Stimulated activated CD4-positive, alpha-beta T cell treated with anti-CD3 and anti-CD28 coated beads, Interleukin-4, amount 100 ng/mL, for 1 hour (primary cell): Measurements from ENCODE around the gene GNMT.
"Not testable (repeated sequence)": the region's sequence is repeated elsewhere in the genome, so short reads cannot be mapped to it uniquely, and the experiment has no call there.

ENCODE experiments used
- DNase-seq: peaks from one replicate; pipeline ENCODE4 v3.0.0-alpha.2; 2020

The GNMT gene

DNA sequence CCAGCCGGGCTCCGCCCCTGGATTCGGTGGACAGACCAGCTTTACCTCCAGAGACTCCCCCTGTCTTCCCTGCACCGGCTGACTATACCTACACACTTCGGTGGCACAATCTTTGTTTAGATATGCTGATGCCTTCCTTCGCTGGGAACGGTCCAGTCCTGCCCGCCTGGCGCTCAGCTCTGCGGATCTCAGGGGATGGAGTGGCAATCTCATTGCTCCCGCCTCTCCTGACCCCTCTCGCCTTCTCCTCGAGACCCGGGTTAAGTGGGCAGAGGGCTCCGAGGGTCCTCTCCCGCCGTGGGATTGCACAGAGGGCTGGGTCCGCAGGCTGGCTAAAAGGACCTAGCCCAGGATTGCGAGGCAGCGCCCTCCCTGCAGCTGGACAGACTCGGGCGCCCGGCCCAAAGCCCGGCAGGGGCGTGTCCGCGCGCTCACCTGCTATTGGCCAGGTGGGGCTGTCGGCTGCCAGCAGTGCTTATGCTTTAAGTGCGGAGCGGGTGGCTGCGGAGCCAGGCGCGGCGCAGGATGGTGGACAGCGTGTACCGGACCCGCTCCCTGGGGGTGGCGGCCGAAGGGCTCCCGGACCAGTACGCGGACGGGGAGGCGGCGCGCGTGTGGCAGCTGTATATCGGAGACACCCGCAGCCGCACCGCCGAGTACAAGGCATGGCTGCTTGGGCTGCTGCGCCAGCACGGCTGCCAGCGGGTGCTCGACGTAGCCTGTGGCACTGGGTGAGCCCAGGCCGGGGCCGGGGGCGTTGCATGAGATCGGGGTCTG lies at the start of gene GNMT:
GNMT (plus strand) TSS at position 512 of the 777 bp plus-strand sequence; CDS start at position 526, 14 bp downstream.
- peak; percentile 46 for DNase-seq

- DNase-seq: no peak
Observed at GRCh38 chr6:42911171-42912021, 49.2 kb upstream of the GNMT start.

- no peak for DNase-seq
Observed at GRCh38 chr6:42914546-42914945, 46.0 kb upstream of the GNMT start.

GRCh38 chr6:42915732-42916131 lies 44.8 kb upstream of the GNMT start, which contains the start of gene PTCRA:
Gene PTCRA, plus strand, starts transcription at chr6:42916053. Its CDS starts 17 bp downstream, at chr6:42916070.
- DNase-seq: no peak

DNA sequence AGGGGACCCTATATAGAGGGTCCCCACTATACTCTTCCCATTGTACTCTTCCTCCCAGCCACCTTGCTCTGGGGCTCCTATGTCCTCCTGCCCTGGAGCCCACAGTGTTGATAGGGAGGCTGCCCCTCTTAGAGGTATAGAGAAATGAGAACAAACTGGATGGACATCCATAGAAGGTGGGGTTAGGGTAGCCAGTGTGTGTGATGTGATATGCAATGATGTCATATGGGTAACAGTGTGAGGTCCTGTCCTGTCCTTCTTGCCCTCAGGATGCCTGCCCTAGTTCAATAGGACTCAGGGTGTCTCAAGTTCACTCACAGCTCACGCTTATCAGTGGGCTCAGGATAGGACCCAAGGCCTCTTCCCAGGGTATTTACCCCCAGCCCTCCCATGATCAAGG lies 44.3 kb upstream of the GNMT start:
- no peak for DNase-seq

DNA sequence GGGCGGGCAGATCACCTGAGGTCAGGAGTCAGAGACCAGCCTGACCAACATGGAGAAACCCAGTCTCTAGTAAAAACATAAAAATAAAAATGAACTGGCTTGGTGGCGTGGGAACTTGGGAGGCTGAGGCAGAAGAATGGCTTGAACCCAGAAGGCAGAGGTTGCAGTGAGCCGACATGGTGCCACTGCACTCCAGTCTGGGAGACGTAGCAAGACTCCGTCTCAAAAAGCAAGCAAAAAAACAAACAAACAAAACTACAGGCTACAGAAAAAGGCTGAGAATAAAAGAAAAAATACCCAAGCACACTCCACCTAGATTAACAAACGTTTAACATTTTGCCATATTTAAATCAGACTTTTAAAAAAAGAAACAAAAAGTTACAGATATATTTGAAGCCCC lies 38.8 kb upstream of the GNMT start:
- DNase-seq: no peak

- DNase-seq: no peak
Observed at GRCh38 chr6:42923666-42924065, 36.9 kb upstream of the GNMT start.

DNA sequence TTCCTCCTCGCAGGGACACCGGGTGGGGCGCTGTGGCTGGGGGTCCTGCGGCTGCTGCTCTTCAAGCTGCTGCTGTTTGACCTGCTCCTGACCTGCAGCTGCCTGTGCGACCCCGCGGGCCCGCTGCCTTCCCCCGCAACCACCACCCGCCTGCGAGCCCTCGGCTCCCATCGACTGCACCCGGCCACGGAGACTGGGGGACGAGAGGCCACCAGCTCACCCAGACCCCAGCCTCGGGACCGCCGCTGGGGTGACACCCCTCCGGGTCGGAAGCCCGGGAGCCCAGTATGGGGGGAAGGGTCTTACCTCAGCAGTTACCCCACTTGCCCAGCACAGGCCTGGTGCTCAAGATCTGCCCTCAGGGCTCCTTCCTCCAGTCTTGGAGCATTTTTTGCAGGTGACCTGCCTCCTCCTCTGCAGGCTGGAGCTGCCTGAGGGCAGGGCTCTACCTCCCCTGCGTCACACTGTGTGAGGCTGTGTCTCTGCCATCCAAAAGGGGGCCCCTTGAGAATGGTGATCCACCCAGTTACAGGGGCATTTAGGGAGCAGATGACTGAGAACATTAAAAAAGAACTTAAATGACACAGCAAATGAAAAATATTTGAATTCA lies 35.2 kb upstream of the GNMT start:
- no peak for DNase-seq

DNA sequence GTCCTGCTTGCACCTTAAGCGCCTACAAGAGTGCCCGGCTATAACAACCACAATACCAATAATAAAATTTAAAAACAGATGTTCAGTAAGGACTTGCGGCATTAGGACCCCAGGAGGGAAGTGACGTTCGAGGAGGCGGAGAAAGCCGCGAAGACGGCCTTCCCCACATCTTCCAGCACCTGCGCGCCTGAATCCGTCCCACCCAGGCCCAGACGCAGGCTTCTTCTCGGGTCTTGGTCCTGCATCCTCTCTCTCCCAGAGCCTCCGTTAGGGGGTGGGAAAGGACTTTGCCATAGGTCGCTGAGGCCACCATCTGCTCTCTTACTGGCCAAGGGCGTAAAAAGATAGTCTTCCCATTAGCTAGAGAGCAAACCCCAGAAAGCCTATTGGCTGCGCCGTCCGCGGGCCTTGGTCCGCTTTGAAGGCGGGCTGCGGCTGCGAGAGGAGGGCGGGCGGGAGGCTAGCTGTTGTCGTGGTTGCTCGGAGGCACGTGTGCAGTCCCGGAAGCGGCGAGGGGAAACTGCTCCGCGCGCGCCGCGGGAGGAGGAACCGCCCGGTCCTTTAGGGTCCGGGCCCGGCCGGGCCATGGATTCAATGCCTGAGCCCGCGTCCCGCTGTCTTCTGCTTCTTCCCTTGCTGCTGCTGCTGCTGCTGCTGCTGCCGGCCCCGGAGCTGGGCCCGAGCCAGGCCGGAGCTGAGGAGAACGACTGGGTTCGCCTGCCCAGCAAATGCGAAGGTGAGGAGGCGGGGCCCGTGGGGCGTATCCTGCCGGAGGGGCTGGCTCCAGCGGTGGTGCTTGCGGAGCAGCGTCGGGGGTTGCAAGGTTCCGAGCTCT lies 31.4 kb upstream of the GNMT start, which contains the start of gene CNPY3:
CNPY3 (plus strand) TSS at position 495 of the 835 bp plus-strand sequence; CDS start at position 586, 91 bp downstream.
- peak; percentile 90 for DNase-seq

DNA sequence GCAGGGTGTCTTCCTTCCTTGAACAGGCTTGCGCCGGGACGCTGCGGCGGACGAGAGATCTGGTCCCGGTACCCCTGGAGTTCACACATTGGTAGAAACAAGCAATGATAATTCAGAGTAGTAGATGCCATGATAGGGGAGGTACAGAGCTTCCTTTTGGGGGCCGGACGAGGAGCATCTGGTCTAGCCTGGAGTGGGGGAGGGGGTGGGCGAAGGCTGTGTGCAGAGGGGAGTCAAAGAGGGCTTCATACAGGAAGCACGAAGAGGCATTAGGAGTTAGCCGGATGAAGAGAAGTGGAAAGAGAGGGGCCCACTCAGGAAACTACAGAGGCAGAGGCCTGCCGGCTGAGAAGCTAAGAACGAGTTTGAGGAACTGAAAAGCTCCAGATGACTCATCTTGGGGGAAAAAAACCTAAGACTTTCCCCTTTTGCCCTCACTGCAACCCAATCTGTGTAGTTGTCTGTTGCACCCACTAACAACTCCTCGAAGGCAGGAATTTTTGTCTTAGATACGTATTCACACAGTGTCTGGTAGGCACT lies 30.7 kb upstream of the GNMT start:
- DNase-seq: peak; percentile 53

DNA sequence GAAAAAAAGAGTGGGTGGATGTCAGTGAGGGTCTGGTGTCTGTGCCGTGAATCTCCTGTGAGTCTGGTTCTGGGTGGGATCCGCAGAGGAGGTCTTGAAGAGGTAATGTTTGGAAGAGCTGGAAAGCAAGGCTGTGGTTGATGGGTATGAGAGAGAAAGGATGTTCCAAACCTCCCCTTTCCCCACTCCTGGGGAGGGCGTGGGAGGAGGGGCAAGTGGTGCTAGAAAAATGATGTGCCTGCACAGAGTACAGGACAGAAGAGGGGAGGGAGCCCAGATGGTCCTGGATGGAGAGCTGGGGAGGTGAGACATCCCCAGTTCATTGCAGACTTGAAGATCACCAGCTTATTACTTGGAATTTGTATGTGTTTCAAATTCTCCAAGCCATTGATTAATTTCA lies 28.1 kb upstream of the GNMT start:
- DNase-seq: no peak

DNA sequence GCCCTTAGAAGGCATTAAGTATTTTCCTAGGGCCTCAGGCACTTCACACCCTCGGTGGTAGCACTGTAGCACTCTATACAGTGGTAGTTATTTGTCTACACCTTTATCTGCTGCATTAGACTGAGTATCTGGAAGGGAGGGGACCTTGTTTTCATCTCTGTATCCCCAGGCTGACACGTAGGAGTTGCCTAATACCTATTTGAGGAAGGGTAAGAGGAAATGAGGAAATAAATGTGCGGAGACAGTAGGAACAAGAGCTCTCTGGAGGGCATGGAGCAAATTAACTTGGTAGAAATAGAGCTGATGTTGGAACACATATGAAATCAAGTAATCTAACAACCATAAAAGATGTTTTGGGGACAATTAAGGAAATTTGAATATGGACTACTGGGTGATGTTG lies 27.3 kb upstream of the GNMT start:
- DNase-seq: no peak

DNA sequence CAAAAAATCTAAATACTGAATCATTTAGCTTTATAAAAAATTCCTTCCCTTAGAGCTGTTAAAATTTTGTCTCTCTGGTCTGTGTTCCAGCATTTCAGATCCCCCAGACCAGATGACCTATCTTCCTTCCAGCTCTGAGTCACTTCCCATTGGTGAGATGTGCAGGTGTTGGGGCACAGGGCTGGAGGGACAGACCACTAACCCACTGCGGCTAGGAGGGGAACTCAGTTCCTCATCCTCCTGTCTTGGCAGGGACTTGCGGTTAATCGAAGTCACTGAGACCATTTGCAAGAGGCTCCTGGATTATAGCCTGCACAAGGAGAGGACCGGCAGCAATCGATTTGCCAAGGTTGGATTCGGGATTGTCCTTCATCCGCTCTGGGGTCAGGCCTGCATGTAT lies 25.2 kb upstream of the GNMT start:
- DNase-seq: no peak

DNA sequence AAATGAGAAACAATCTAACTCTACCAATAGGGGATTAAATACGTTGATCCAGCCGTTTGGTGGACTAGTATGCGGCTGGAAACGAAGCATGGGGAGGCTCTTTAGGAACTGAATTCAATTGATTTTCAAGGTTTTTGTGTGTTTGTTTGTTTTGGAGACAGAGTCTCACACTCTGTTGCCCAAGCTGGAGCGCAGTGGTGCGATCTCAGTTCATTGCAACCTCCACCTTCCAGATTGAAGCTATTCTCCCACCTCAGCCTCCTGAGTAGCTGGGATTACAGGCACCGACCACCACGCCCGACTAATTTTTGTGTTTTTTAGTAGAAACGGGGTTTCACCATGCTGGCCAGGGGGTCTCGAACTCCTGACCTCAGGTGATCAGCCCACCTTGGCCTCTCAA lies 24.2 kb upstream of the GNMT start:
- DNase-seq: no peak

DNA sequence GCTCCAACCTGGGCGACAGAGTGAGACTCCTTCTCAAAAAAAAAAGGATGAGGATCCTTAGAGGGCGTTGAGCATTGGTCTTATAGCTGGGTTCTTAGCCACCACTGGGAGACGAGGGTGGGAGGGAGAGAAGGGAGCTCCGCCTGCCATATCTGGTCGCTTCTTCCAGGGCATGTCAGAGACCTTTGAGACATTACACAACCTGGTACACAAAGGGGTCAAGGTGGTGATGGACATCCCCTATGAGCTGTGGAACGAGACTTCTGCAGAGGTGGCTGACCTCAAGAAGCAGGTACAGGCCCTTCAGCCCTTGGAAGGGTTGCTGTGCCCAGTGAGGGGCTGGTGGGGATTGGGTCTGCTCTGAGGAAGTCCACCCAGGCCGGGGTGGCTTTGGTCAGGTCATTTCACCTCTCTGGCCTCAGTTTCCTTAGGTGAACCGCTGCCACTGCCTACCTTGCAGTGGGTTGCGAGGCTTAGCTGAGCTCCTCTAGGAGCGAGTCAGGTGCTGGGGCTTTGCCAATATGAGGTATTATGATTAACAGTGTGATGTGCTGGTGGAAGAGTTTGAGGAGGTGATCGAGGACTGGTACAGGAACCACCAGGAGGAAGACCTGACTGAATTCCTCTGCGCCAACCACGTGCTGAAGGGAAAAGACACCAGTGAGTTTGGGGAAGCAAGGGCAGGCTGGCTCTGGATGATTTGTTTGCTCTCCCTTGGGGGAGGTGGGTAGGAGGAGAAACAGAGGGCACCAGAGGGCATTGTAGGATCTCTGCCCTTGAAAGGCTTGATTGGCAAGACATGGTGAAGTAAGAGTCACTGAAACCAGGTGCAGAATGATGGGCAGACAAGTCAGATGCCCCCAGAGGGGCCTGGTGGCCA lies 22.8 kb upstream of the GNMT start:
- no peak for DNase-seq

- DNase-seq: no peak
Observed at GRCh38 chr6:42938428-42938796, 22.1 kb upstream of the GNMT start.

- DNase-seq: no peak
Observed at GRCh38 chr6:42938987-42939809, 21.4 kb upstream of the GNMT start.

GRCh38 chr6:42939810-42940167 lies 20.8 kb upstream of the GNMT start:
- DNase-seq: no peak

DNA sequence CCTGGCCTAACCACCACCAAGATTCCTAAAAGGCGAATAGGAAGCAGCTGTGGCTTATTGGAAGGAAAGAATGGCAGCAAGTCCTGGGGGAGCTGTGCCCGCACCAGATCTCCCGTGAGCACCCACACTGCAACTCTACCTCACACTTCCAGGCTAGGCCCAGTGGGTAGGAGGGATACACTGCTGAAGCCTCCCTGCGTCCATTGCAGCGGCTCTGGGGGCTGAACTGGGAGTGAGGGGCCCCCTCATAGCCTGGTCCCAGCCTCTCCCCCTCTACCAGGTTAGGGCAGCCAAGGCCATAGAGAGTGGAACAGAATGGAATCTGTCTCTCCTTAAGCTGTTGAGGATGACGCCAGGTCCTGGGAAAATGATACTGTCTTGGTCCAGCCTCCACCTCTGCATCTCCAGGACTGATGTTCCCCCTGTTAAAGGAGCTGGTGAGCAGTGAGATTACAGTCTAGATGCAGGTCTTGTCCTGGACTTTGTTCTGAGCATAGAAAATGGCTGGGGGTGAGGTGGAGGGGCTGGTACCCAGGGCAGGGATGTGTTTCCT lies 20.0 kb upstream of the GNMT start:
- DNase-seq: no peak

DNA sequence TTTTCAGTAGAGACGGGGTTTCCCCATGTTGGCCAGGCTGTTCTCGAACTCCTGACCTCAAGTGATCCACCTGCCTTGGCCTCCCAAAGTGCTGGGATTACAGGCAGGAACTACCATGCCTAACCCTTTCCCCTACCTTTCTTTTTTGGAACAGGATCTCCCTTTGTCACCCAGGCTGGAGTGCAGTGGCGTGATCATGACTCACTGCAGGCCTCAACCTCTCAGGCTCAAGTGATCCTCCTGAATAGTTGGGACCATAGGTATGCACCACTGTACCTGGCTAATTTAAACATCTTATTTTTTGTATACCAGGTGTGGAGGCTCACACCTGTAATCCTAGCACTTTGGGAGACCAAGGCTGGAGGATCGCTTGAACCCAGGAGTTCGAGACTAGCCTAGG lies 19.2 kb upstream of the GNMT start:
- not testable (repeated sequence) for DNase-seq
